Dendritic cell treated with granulocyte-macrophage colony-stimulating factor and Interleukin-4, amounts not matched to agents 40 ng/mL and 50 ng/mL, for 4 days (primary cell): Measurements from ENCODE around the gene TMEM132D.

Experiments used
- H3K27ac Mint-ChIP-seq: one replicate; pipeline ENCODE4 v1.8.0; 2022; ENCODE audit warnings: mild to moderate bottlenecking, mixed read lengths
- H3K27me3 Mint-ChIP-seq: one replicate; pipeline ENCODE4 v1.8.0; 2022; ENCODE audit warnings: mild to moderate bottlenecking, mixed read lengths
- H3K36me3 Mint-ChIP-seq: one replicate; pipeline ENCODE4 v1.8.0; 2022; ENCODE audit warnings: low read depth, mixed read lengths
- H3K4me1 Mint-ChIP-seq: one replicate; pipeline ENCODE4 v1.8.0; 2022; ENCODE audit warnings: low read depth, mixed read lengths
- H3K4me3 Mint-ChIP-seq: one replicate; pipeline ENCODE4 v1.8.0; 2022; ENCODE audit warnings: mild to moderate bottlenecking, moderate library complexity, mixed read lengths
- H3K9me3 Mint-ChIP-seq: one replicate; pipeline ENCODE4 v1.8.0; 2022; ENCODE audit warnings: mixed read lengths
- intact Hi-C: fragments of 100-400 bp; cut with micrococcal nuclease; formaldehyde crosslinking; loops from one replicate; pipeline ENCODE4 v1.15.0; 2022

The TMEM132D gene

GRCh38 chr12:129706716-129707115, 197.1 kb downstream of the TMEM132D start:
- Mint-ChIP-seq H3K4me1 (no peaks in the 10 kb centered on the region), H3K36me3 (no peaks in the 10 kb centered on the region), H3K9me3 (peaks cover 53% of the 10 kb centered on the region), H3K27ac (no peak overlapping the region), H3K4me3 (no peak overlapping the region), H3K27me3 (no peaks in the 10 kb centered on the region)
- intact Hi-C loops: no loop called here

- intact Hi-C loops: no loop called here
- no peaks in the 10 kb centered on the region for H3K36me3 Mint-ChIP-seq
- no peak overlapping the region for H3K27ac Mint-ChIP-seq
- H3K4me1 Mint-ChIP-seq: no peaks in the 10 kb centered on the region
- H3K27me3 Mint-ChIP-seq: no peaks in the 10 kb centered on the region
- H3K4me3 Mint-ChIP-seq: no peak overlapping the region
- peaks cover 63% of the 10 kb centered on the region for H3K9me3 Mint-ChIP-seq
Observed at GRCh38 chr12:129704232-129704830, 199.5 kb downstream of the TMEM132D start.

GRCh38 chr12:129701631-129702101, 202.2 kb downstream of the TMEM132D start:
- Mint-ChIP-seq H3K36me3 (no peaks in the 10 kb centered on the region), H3K4me3 (no peak overlapping the region), H3K27me3 (no peaks in the 10 kb centered on the region), H3K4me1 (no peaks in the 10 kb centered on the region), H3K9me3 (peaks cover 53% of the 10 kb centered on the region), H3K27ac (no peak overlapping the region)
- intact Hi-C loops: no loop called here

- intact Hi-C loops: no loop called here
- H3K9me3 Mint-ChIP-seq: peaks cover 56% of the 10 kb centered on the region
- H3K4me3 Mint-ChIP-seq: no peak overlapping the region
- no peaks in the 10 kb centered on the region for H3K27me3 Mint-ChIP-seq
- H3K4me1 Mint-ChIP-seq: no peaks in the 10 kb centered on the region
- no peaks in the 10 kb centered on the region for H3K36me3 Mint-ChIP-seq
- no peak overlapping the region for H3K27ac Mint-ChIP-seq
Observed at GRCh38 chr12:129700036-129700435, 203.8 kb downstream of the TMEM132D start.

- Mint-ChIP-seq H3K27ac (no peak overlapping the region), H3K9me3 (peaks cover 57% of the 10 kb centered on the region), H3K27me3 (no peaks in the 10 kb centered on the region), H3K36me3 (no peaks in the 10 kb centered on the region), H3K4me1 (no peaks in the 10 kb centered on the region), H3K4me3 (no peak overlapping the region)
- intact Hi-C loops: no loop called here
Observed at GRCh38 chr12:129696926-129697325, 206.9 kb downstream of the TMEM132D start.

DNA sequence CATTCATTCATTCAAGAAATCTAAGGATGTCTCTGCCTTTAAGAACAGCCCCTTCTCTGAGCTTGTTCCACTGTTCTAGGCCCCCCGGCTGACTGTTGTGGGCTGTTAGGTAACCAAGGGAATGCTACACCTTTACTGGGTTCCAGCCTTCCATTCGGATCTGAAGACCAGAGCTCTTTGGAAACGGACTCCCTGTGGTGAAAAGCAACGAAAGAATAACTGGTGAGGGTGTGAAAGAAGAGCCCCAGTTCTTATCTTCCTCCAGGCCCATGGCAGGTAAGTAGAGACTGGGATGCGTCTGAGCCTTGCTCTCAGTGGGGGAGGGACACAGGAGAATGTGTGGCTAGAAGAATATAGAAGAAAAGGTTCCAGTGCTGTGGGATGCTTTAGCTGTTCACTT, 207.4 kb downstream of the TMEM132D start:
- Mint-ChIP-seq H3K27me3 (no peaks in the 10 kb centered on the region), H3K4me3 (no peak overlapping the region), H3K27ac (no peak overlapping the region), H3K9me3 (peaks cover 56% of the 10 kb centered on the region), H3K36me3 (no peaks in the 10 kb centered on the region), H3K4me1 (no peaks in the 10 kb centered on the region)
- intact Hi-C loops: no loop called here

DNA sequence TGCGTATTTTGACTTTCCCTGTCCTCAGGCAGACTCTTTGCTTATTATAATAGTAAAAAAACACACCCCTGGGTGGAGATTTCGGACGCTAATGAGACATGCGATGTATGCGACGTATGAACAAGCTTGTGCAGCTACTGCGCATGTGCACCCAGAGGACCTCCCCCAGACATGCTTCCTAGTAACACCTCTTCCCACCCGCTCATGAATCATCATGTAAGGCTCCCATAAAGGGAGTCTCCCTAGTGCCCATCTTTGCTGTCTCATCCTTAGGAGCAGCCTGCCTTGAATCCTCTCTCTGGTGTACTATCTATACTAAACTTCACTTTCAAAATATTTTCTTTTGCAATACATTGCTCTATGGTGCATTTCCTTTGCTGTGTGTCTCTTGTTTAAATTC, 210.1 kb downstream of the TMEM132D start:
- Mint-ChIP-seq H3K4me1 (no peaks in the 10 kb centered on the region), H3K27ac (no peak overlapping the region)
- intact Hi-C loops: no loop called here

DNA sequence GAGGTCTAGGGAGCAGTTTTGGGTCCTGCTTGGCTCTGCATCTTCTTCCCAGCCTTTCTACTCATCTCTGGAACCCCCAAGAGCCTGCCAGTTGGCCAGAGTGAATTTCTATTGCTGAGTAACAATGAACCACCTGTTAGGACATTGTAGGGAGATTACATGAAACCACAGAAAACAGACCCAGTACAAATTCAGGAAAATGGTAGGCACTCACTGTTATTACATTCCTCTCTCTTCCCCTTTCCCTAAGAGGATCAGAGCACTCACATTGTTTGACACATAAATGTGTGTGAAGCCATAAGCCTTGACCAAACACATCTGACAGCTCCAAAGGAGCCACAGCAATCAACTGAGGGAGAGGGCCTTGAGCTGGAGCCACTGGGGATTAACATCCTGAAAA, 216.1 kb downstream of the TMEM132D start:
- Mint-ChIP-seq H3K27me3 (no peaks in the 10 kb centered on the region), H3K4me3 (no peak overlapping the region), H3K27ac (no peak overlapping the region), H3K36me3 (no peaks in the 10 kb centered on the region), H3K9me3 (peaks cover 52% of the 10 kb centered on the region), H3K4me1 (no peaks in the 10 kb centered on the region)
- intact Hi-C loops: no loop called here

More for the DNA sequence above, 210.1 kb downstream of the TMEM132D start:
- no peak overlapping the region for H3K4me3 Mint-ChIP-seq
- H3K36me3 Mint-ChIP-seq: no peaks in the 10 kb centered on the region
- H3K27me3 Mint-ChIP-seq: no peaks in the 10 kb centered on the region
- H3K9me3 Mint-ChIP-seq: peaks cover 47% of the 10 kb centered on the region

DNA sequence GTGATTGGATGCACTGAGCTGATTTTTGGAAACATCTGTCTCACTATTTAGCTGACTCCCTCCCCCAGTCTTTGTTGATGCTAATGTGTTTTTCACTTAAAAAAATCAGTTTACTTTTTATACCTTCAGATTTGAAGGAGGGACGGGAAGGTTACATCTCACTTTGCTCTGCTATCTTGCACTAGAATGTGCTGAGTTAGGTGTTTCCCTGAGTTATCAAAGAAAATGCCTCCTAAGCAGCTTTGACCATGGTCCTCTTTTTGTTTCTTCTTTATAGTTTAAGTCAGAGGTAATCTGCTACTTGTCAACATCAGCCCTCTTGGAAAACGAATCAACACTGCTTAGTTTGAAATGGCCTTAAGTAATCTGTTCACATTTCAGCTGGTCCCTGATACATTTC, 222.0 kb downstream of the TMEM132D start:
- H3K4me3 Mint-ChIP-seq: no peak overlapping the region
- no peaks in the 10 kb centered on the region for H3K27me3 Mint-ChIP-seq
- intact Hi-C loops: no loop called here
- H3K4me1 Mint-ChIP-seq: no peaks in the 10 kb centered on the region
- peaks cover 53% of the 10 kb centered on the region for H3K9me3 Mint-ChIP-seq
- no peak overlapping the region for H3K27ac Mint-ChIP-seq
- H3K36me3 Mint-ChIP-seq: no peaks in the 10 kb centered on the region

GRCh38 chr12:129681151-129681550, 222.7 kb downstream of the TMEM132D start:
- no peaks in the 10 kb centered on the region for H3K4me1 Mint-ChIP-seq
- intact Hi-C loops: no loop called here
- H3K9me3 Mint-ChIP-seq: peaks cover 50% of the 10 kb centered on the region
- H3K36me3 Mint-ChIP-seq: no peaks in the 10 kb centered on the region
- H3K27me3 Mint-ChIP-seq: no peaks in the 10 kb centered on the region
- no peak overlapping the region for H3K4me3 Mint-ChIP-seq
- no peak overlapping the region for H3K27ac Mint-ChIP-seq

GRCh38 chr12:129676411-129676810, 227.4 kb downstream of the TMEM132D start:
- Mint-ChIP-seq H3K36me3 (no peaks in the 10 kb centered on the region), H3K4me3 (no peak overlapping the region), H3K27ac (no peak overlapping the region), H3K9me3 (peaks cover 25% of the 10 kb centered on the region), H3K4me1 (no peaks in the 10 kb centered on the region), H3K27me3 (no peaks in the 10 kb centered on the region)
- intact Hi-C loops: no loop called here

- Mint-ChIP-seq H3K36me3 (no peaks in the 10 kb centered on the region), H3K4me1 (no peaks in the 10 kb centered on the region), H3K4me3 (no peak overlapping the region), H3K27me3 (no peaks in the 10 kb centered on the region), H3K9me3 (peaks cover 24% of the 10 kb centered on the region), H3K27ac (no peak overlapping the region)
- intact Hi-C loops: no loop called here
Observed at GRCh38 chr12:129675947-129676346, 227.9 kb downstream of the TMEM132D start.

DNA sequence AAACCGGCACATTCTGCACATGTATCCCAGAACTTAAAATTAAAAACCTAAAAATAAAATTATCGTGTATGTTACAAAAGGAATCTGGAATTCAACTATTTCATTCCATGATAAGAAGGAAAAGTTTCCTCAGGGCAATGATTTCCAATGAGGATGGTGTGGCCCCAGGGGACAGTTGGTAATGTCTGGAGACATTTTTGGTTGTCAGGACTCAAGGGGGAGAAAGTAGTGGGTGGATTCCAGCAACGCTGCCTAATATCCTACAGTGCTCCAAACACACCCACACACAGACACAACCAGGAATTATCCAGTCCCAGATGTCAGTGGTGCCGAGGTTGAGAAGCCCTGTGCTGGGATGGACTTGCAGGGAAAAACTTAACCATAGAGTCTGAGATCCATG, 228.3 kb downstream of the TMEM132D start:
- H3K27me3 Mint-ChIP-seq: no peaks in the 10 kb centered on the region
- H3K4me1 Mint-ChIP-seq: no peaks in the 10 kb centered on the region
- no peak overlapping the region for H3K27ac Mint-ChIP-seq
- H3K9me3 Mint-ChIP-seq: peaks cover 23% of the 10 kb centered on the region
- intact Hi-C loops: no loop called here
- no peaks in the 10 kb centered on the region for H3K36me3 Mint-ChIP-seq
- no peak overlapping the region for H3K4me3 Mint-ChIP-seq

- Mint-ChIP-seq H3K36me3 (no peaks in the 10 kb centered on the region), H3K4me1 (no peaks in the 10 kb centered on the region), H3K4me3 (no peak overlapping the region), H3K27me3 (no peaks in the 10 kb centered on the region), H3K9me3 (peaks cover 19% of the 10 kb centered on the region), H3K27ac (no peak overlapping the region)
- intact Hi-C loops: no loop called here
Observed at GRCh38 chr12:129673806-129674205, 230.0 kb downstream of the TMEM132D start.

- Mint-ChIP-seq H3K36me3 (no peaks in the 10 kb centered on the region), H3K4me1 (no peaks in the 10 kb centered on the region), H3K9me3 (peaks cover 19% of the 10 kb centered on the region), H3K4me3 (no peak overlapping the region), H3K27me3 (no peaks in the 10 kb centered on the region), H3K27ac (no peak overlapping the region)
- intact Hi-C loops: no loop called here
Observed at GRCh38 chr12:129672110-129672509, 231.7 kb downstream of the TMEM132D start.
